ENCODE results near the gene ACAP1.

- TF ChIP-seq GATA2 (IDR thresholded peaks at IDR 0.05; ENCODE audit: low read depth, low read length) (no peak), GATA3 (IDR thresholded peaks at IDR 0.05; ENCODE audit: low read depth, low read length) (no peak)
Measured at GRCh38 chr17:7354262-7354843, 18.0 kb downstream of the ACAP1 start.

All from SH-SY5Y (cell line).